ENCODE measurements around the gene HCN4. TPM values are rescaled to one million over a fixed set of nuclear protein-coding genes. Genes with fewer than 3 reads are reported as not detected.
"Not testable (repeated sequence)": the region's sequence is repeated elsewhere in the genome, so short reads cannot be mapped to it uniquely, and the experiment has no call there.

The HCN4 gene
- total RNA-seq (ENCODE audit: low replicate concordance): 3.8 and 6.6 TPM in 2 replicates
- long read RNA-seq: 0 reads

GRCh38 chr15:73368301-73369136, at the start of gene HCN4:
TSS of gene HCN4 (minus strand) at chr15:73368958. CDS start at chr15:73368270, 688 bp downstream.
- H3K9me3 Mint-ChIP-seq: no peaks in the 10 kb centered on the region
- H3K4me3 Mint-ChIP-seq: peak within 1 kb of the TSS; percentile 79
- H3K27ac Mint-ChIP-seq: no peak within 1 kb of the TSS
- H3K27me3 Mint-ChIP-seq: peaks cover 84% of the 10 kb centered on the region
- DNase-seq (ENCODE audit: extremely low spot score, unreplicated experiment): no peak
- no peaks in the 10 kb centered on the region for H3K36me3 Mint-ChIP-seq
- no peaks in the 10 kb centered on the region for H3K4me1 Mint-ChIP-seq (ENCODE audit: unreplicated experiment)
- no peak for TF ChIP-seq CTCF (conservative IDR thresholded peaks at IDR 0.05)

- Mint-ChIP-seq H3K36me3 (no peaks in the 10 kb centered on the region), H3K9me3 (no peaks in the 10 kb centered on the region), H3K4me3 (no peak overlapping the region), H3K27ac (no peak overlapping the region), H3K4me1 (ENCODE audit: unreplicated experiment) (no peaks in the 10 kb centered on the region), H3K27me3 (peaks cover 24% of the 10 kb centered on the region)
- no peak for DNase-seq (ENCODE audit: extremely low spot score, unreplicated experiment)
- TF ChIP-seq CTCF (conservative IDR thresholded peaks at IDR 0.05): no peak
These were observed 46.1 kb upstream of the HCN4 start for GRCh38 chr15:73414876-73415275.

- Mint-ChIP-seq H3K36me3 (no peaks in the 10 kb centered on the region), H3K9me3 (no peaks in the 10 kb centered on the region), H3K27ac (no peak overlapping the region), H3K27me3 (peaks cover 4% of the 10 kb centered on the region), H3K4me3 (no peak overlapping the region), H3K4me1 (ENCODE audit: unreplicated experiment) (no peaks in the 10 kb centered on the region)
- no peak for TF ChIP-seq CTCF (conservative IDR thresholded peaks at IDR 0.05)
- no peak for DNase-seq (ENCODE audit: extremely low spot score, unreplicated experiment)
These were observed 34.4 kb upstream of the HCN4 start for GRCh38 chr15:73403171-73403570.

- not testable (repeated sequence) for H3K27ac Mint-ChIP-seq; H3K27me3 Mint-ChIP-seq; H3K4me3 Mint-ChIP-seq; H3K4me1 Mint-ChIP-seq (ENCODE audit: unreplicated experiment); H3K9me3 Mint-ChIP-seq; DNase-seq (ENCODE audit: extremely low spot score, unreplicated experiment); H3K36me3 Mint-ChIP-seq
These were observed 31.5 kb upstream of the HCN4 start for GRCh38 chr15:73400222-73400621.

- TF ChIP-seq CTCF (conservative IDR thresholded peaks at IDR 0.05): no peak
- H3K27me3 Mint-ChIP-seq: peaks cover 7% of the 10 kb centered on the region
- H3K9me3 Mint-ChIP-seq: no peaks in the 10 kb centered on the region
- DNase-seq (ENCODE audit: extremely low spot score, unreplicated experiment): no peak
- H3K36me3 Mint-ChIP-seq: no peaks in the 10 kb centered on the region
- H3K4me1 Mint-ChIP-seq (ENCODE audit: unreplicated experiment): no peaks in the 10 kb centered on the region
- no peak overlapping the region for H3K4me3 Mint-ChIP-seq
- no peak overlapping the region for H3K27ac Mint-ChIP-seq
These were observed 30.1 kb upstream of the HCN4 start for GRCh38 chr15:73398861-73399260.

- Mint-ChIP-seq H3K27ac (no peak overlapping the region), H3K4me1 (ENCODE audit: unreplicated experiment) (no peaks in the 10 kb centered on the region), H3K9me3 (no peaks in the 10 kb centered on the region), H3K27me3 (peaks cover 18% of the 10 kb centered on the region), H3K4me3 (no peak overlapping the region), H3K36me3 (no peaks in the 10 kb centered on the region)
- TF ChIP-seq CTCF (conservative IDR thresholded peaks at IDR 0.05): no peak
- no peak for DNase-seq (ENCODE audit: extremely low spot score, unreplicated experiment)
These were observed 28.7 kb upstream of the HCN4 start for GRCh38 chr15:73397461-73397860.
